Type B pancreatic cell (in vitro differentiated cells): ENCODE data around the gene CIITA. TPM values are rescaled to one million over a fixed set of nuclear protein-coding genes. Genes with fewer than 3 reads are reported as not detected.

Experiments used
- DNase-seq: peaks from one replicate; pipeline ENCODE4 v3.0.0; 2021; ENCODE audit warnings: mixed read lengths; ENCODE audit not compliant: unreplicated experiment; ENCODE audit errors: extremely low spot score
- H3K27ac Mint-ChIP-seq: 2 replicates; pipeline ENCODE4 v1.8.0; 2021; ENCODE audit warnings: mild to moderate bottlenecking, mixed read lengths
- H3K27me3 Mint-ChIP-seq: 2 replicates; pipeline ENCODE4 v1.8.0; 2021; ENCODE audit warnings: mixed read lengths
- H3K36me3 Mint-ChIP-seq: 2 replicates; pipeline ENCODE4 v1.8.0; 2021; ENCODE audit warnings: mixed read lengths
- H3K4me1 Mint-ChIP-seq: one replicate; pipeline ENCODE4 v1.8.0; 2021; ENCODE audit warnings: mixed read lengths; ENCODE audit not compliant: unreplicated experiment
- H3K4me3 Mint-ChIP-seq: 2 replicates; pipeline ENCODE4 v1.8.0; 2021; ENCODE audit warnings: mild to moderate bottlenecking, mixed read lengths
- H3K9me3 Mint-ChIP-seq: 2 replicates; pipeline ENCODE4 v1.8.0; 2021; ENCODE audit warnings: mixed read lengths
- total RNA-seq: library from RNA; stranded (reverse); gene quantifications from 2 replicates; pipeline ENCODE4 v1.2.1, GENCODE V29; 2021; ENCODE audit warnings: low replicate concordance
- TF ChIP-seq, protein P1 (sequence below): fragments of 200-600 bp; sonication (generic); conservative IDR thresholded peaks from 2 replicates; pipeline ENCODE4 v1.5.0; 2021; ENCODE audit warnings: antibody characterized with exemption, mild to moderate bottlenecking

CIITA gene
- total RNA-seq, 1 donor from 2014 or later = not detected

DNA sequence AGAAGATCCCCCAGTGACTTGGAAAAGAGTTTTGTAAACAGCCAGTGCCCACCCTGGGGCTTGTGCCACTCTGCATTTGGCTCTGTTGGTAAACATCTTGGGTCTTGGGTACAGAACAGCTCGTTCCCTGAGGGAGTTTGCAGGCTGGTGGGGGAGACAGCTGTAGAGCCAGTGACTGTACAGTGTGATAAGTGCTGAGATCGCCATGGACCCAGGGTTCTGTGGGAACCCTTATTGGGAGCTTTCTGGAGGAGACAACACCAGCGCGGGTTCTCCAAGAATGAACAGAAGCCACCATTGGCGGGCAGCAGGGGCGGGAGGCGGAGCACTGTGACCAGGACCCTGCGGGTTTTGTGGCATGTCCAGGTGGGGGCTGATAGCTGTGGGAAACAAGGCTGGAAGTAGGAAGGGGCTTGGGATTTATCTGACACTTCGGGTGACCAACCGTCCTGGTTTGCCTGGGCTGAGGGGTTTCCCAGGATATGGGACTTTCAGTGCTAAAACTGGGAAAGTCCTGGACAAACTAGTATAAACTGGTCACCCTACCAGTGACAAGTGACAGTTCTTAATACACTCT, 70.3 kb downstream of the CIITA start:
- Mint-ChIP-seq H3K4me1 (peaks cover 61% of the 10 kb centered on the region), H3K36me3 (no peaks in the 10 kb centered on the region), H3K27me3 (no peaks in the 10 kb centered on the region), H3K4me3 (no peak overlapping the region), H3K27ac (no peak overlapping the region), H3K9me3 (no peaks in the 10 kb centered on the region)
- DNase-seq = no peak
- TF ChIP-seq, protein P1, sequence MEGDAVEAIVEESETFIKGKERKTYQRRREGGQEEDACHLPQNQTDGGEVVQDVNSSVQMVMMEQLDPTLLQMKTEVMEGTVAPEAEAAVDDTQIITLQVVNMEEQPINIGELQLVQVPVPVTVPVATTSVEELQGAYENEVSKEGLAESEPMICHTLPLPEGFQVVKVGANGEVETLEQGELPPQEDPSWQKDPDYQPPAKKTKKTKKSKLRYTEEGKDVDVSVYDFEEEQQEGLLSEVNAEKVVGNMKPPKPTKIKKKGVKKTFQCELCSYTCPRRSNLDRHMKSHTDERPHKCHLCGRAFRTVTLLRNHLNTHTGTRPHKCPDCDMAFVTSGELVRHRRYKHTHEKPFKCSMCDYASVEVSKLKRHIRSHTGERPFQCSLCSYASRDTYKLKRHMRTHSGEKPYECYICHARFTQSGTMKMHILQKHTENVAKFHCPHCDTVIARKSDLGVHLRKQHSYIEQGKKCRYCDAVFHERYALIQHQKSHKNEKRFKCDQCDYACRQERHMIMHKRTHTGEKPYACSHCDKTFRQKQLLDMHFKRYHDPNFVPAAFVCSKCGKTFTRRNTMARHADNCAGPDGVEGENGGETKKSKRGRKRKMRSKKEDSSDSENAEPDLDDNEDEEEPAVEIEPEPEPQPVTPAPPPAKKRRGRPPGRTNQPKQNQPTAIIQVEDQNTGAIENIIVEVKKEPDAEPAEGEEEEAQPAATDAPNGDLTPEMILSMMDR = no peak

DNA sequence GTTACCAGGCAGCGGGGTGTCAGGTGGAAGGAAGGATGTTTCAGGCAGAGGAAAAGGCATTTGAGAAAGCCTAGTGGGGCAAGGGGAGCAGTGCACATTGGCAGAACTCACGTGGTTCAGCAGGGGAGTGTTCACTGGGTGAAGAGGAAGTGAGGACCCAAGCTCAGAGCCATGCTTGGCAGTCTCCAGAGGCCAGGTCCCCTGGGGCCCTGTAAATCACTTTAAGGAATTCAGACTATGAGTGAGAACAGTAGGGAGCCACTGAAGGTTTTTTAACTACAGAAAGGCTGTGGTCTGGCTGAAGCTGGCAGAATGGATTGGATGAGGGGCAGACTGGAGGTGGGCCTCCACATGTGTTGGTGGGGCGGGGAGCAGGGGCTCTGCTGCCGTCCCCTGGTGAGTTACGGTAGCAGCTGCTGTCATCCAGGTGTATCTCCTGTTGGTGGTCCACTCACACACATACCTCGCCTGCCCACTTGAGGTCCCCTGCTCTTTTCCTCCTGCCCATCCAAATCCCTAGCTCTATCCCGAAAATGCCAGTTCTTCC, 72.5 kb downstream of the CIITA start:
- Mint-ChIP-seq H3K36me3 (no peaks in the 10 kb centered on the region), H3K4me1 (peaks cover 62% of the 10 kb centered on the region), H3K27ac (peak overlapping the region; percentile 10), H3K9me3 (no peaks in the 10 kb centered on the region), H3K27me3 (no peaks in the 10 kb centered on the region), H3K4me3 (peak overlapping the region; percentile 26)
- no peak for DNase-seq
- TF ChIP-seq, protein P1 = no peak

DNA sequence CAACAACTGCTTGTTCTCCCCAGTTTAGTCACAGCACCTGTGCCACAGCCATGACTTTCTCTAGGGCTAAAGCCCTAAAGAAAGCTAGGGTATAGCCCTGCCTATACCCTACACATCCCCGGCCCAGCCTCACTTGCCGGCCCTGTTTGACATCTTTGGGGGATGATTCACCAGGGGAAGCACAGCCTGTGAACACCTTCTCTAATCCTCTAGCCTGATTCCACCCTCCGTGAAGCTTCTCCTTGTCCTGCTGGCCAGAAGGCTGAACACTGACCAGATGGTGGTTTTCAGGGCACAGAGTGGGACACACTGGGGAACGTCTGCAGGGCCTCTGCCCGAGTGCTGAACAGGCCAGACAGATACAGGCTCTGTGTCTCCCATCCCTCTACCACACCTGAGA, 73.4 kb downstream of the CIITA start:
- Mint-ChIP-seq H3K4me1 (peaks cover 60% of the 10 kb centered on the region), H3K9me3 (no peaks in the 10 kb centered on the region)
- DNase-seq = no peak

DNA sequence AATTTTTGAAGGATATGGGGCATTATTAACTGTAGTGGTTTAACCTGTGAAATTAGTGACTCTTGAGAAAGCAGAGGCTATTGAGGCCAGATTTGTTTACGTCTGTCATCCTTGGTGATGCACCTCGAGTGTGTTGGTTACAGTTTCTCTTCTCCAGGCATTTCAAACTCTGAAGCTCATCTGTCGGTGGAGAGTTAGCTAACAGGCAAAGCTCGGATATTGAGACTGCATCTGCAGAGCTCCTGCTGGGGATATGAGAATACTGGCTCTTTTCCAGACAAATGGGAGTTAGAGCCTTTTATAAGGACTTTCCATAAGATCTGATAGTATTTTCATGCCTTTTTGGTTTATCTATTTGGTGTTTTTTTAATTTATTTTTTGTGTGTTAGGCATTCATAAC, 74.0 kb downstream of the CIITA start:
- H3K9me3 Mint-ChIP-seq = no peaks in the 10 kb centered on the region
- TF ChIP-seq, protein P1 = no peak
- H3K4me3 Mint-ChIP-seq = no peak overlapping the region
- H3K36me3 Mint-ChIP-seq = no peaks in the 10 kb centered on the region
- H3K27me3 Mint-ChIP-seq = no peaks in the 10 kb centered on the region
- no peak overlapping the region for H3K27ac Mint-ChIP-seq
- peaks cover 56% of the 10 kb centered on the region for H3K4me1 Mint-ChIP-seq
- DNase-seq = no peak

More for the DNA sequence above, 73.4 kb downstream of the CIITA start:
- Mint-ChIP-seq H3K36me3 (no peaks in the 10 kb centered on the region), H3K27me3 (no peaks in the 10 kb centered on the region), H3K27ac (peak overlapping the region; percentile 10), H3K4me3 (peak overlapping the region; percentile 16)
- TF ChIP-seq, protein P1 = no peak

DNA sequence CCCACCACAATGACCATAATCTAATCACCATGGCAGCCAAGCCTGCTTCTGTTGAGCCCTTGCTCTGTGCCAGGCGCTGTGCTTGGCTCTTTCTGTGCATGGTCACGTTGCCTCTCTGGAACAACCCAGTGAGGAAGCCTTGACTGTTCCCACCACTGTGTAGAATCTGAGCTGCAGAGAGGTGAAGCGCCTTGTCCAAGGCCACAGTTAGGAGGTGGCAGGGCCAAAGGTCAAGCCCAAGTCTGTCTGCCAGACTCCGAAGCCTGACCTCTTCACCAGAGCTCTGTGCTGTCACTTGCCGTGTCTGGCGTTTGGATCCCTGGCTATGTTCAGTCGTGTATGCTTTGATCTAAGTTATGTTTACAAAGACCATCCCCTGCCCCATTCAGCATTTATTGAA, 77.9 kb downstream of the CIITA start:
- no peak for DNase-seq
- no peak overlapping the region for H3K4me3 Mint-ChIP-seq
- no peaks in the 10 kb centered on the region for H3K9me3 Mint-ChIP-seq
- H3K4me1 Mint-ChIP-seq = peaks cover 40% of the 10 kb centered on the region
- peaks cover 7% of the 10 kb centered on the region for H3K36me3 Mint-ChIP-seq
- TF ChIP-seq, protein P1 = no peak
- no peak overlapping the region for H3K27ac Mint-ChIP-seq
- H3K27me3 Mint-ChIP-seq = no peaks in the 10 kb centered on the region
